ENCODE data around the gene SMARCA2.

The SMARCA2 gene

DNA sequence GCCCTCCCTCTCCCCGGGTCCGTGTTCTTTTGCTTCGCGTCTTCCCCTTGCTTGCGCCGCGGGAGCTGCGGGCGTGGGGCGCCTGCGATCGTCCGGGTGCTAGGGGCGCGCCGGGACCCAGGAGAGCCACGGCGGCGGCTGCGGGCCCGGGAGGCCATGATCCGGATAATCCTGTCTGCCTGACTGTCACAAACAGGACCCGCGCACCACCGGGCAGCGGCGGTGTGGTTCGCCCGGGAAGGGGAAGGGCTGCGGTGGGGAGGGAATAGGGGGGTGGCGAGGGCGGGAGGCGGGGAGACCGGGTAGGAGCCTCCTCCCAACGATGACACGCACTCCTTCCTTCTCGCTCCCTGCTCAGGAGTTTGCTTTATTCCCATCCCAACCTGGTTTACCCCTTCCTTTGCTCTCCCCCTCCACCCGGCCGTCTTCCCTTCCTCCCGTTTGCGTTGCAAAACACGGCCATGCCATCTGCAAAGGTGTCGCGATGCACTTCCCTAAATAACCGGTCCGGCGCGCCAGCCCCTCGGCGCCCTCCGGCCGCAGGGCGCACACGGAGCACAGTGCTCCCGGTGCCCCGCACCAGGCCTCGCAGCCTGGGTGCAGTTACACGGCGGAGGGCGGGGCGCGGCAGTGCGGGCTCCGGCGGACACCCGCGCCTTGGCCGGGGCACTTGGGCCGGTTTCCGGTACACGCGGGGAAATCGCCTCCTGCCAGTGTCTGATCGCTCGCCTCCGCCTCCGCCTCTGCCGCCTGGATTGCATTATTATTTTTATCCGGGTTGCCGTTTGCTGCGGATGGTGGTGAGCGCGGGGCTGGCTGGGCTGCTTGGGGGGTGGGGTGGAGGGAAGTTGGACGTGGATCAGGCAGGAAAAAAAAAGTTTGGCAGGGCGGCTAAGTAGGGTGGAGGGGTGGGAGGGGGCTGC is 1.5 kb downstream of the SMARCA2 start:
- peak; percentile 51 for DNase-seq

- DNase-seq = peak; percentile 72
Measured at GRCh38 chr9:2017331-2018161, 2.4 kb downstream of the SMARCA2 start.

DNA sequence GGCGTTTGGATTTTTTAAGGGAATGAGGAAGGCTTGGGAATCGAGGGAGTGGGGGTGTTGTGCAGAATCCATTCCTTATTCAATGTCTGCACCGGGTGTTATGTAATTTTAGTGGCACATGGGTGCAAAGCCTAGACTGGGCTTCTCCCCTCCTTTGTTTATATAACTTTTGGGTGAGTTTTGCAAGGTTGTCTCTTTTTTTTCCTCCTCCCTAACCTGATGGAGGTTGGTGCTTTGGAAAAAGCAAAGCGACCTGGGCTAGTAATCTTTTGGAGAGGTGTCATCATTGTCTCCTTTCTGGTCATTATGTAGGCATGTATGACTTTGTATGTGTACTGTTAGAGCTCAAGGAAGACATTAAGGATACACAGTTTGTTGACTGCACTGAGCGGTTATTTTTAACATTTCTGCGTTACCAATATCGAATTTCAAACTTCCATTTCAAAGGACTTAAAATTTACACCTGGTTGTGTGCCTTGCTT is 3.1 kb downstream of the SMARCA2 start:
- no peak for DNase-seq

DNA sequence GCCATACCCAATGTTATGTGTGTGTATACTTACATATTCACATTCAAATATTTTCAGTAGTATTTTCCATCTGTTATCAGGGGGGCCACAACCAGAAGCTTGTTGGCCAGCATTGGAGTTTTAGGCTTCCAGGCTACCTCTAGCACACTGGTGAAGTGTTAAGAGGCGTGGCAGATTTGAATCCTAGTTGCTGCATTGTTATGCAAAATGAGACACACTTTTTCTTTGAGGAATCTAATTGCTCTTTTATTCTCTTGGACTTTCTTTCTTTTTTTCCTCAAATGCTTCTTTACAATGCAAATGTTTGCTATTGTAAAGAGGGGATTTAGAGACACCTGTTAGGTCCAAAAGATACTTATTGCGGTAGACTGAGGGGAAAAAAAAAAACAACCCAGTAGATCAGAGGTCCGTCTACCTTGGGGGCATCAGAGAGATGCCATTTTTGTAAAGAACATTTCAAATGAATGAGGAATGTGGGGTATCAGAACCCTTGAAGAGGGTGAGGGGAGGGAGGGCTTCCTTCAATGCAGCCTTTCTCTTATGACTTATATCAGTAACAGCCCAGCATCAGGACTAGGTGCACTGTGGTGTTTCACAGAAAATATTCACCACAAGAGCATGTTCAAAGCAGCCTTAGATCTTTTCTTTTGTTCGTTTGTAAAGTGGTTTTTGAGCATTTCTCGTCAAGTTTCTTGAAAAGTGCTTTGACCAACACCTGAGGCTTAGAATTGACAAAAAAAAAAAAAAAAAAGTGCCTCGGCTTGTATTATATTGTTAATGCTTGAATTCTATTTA is 3.8 kb downstream of the SMARCA2 start:
- DNase-seq = no peak

- no peak for DNase-seq
Measured at GRCh38 chr9:2019723-2020122, 4.6 kb downstream of the SMARCA2 start.

GRCh38 chr9:2021731-2022130 is 6.6 kb downstream of the SMARCA2 start:
- no peak for DNase-seq

- DNase-seq = no peak
Measured at GRCh38 chr9:2022560-2022959, 7.4 kb downstream of the SMARCA2 start.

DNA sequence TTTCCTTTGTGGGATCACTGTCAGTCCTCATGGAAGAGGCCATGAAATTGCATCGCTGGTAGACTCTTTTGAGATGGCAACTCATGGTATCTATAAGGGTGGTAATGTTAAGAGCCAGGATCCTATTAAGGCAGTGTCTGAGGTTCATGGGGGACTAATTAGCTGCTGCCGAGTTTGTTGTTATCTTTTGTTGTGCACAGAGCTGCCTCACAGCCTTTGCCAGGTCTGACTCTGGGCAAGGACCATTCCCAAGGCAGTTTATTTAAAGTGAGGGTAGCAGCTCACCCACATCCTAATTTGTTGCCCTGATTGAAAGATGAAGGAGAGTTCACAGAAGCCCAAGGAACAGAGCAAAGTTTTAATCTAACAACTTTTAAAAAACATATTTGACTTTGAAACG is 7.9 kb downstream of the SMARCA2 start:
- DNase-seq = no peak

- DNase-seq = no peak
Measured at GRCh38 chr9:2023532-2023931, 8.4 kb downstream of the SMARCA2 start.

- no peak for DNase-seq
Measured at GRCh38 chr9:2024888-2025782, 10.0 kb downstream of the SMARCA2 start.

DNA sequence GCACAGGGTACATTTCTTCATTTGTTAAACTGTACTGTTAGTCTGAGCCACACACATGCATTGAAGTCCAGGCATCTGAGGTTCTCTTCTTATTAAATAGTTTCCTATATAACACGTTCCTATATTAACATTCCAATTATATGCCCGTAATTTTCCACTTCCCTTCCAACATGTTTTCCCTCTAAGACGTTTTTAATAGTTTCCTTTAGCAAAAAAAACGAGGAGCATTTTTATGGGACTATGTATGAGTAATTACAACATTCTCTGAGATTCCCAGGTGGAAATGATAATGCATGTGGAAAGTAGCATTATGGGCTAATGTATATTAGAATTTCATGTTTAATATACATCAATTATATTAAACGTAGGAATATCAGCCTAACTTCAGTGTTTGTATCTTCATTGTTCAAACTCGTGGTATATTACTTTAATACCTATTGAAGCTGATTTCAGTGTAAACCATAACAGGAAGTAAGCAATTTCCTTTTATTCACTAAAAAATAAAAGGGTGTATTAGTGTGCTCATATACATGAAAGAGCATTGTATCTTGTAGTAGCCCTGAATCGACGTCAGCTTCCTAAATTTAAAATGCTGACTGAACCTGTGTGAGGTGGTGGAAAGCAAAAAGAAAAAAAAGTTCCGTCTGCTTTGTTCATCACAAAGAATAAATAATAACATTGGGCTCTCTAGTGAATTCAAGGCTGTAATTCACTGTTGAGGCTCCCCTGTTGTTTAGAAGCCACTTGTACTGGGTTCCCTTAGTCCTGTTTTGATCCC is 11.3 kb downstream of the SMARCA2 start:
- DNase-seq = no peak

- DNase-seq = no peak
Measured at GRCh38 chr9:2027543-2028160, 12.5 kb downstream of the SMARCA2 start.

DNA sequence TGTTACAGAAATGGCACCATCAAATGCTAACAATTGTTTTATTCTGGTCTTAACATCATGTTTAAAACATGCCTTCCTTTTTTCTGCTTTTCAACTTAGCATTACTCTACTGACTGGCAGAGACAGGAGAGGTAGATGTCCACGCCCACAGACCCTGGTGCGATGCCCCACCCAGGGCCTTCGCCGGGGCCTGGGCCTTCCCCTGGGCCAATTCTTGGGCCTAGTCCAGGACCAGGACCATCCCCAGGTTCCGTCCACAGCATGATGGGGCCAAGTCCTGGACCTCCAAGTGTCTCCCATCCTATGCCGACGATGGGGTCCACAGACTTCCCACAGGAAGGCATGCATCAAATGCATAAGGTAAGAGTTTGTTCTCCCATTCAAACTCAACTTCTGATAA is 13.7 kb downstream of the SMARCA2 start:
- no peak for DNase-seq

- no peak for DNase-seq
Measured at GRCh38 chr9:2029666-2030170, 14.6 kb downstream of the SMARCA2 start.

DNA sequence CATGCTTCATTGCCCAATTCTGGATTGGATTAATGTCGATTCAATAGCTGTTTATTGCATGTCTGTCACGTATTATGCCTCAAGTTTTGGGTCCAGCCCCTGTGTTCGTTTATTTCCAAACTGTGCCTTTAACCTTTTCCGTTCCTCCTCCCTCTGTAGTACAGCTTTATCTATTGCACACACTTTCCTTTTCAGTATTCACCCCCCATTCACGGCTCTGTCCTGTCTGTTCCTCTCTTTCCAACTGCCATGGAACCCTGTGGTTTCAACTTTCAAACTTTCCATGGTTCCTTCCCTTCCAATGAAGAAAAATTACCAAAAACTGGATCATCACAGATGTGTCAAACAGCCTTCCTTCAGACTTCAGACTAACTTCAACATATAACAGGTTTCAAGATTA is 17.1 kb downstream of the SMARCA2 start:
- no peak for DNase-seq

DNA sequence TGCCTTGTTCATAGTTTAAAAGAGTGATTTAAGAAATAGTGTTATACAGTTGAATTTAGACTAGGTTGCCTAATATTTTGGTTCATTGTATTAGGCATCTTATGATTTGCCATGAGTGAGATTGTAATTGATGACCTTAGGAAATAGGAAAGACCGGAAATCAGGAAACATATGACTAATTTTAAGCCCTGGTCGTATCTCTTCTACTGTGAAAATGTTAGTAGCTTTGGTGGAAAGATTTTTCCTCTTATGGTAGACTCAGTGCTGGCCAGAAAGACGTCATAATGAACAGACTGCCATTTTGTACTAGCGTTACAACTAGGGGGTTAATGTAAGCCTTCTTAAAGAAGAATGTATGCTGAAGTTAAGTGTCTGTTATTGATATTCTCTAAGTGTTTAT is 21.7 kb downstream of the SMARCA2 start:
- DNase-seq = no peak

GRCh38 chr9:2039294-2040180 is 24.4 kb downstream of the SMARCA2 start:
- DNase-seq = no peak

- DNase-seq = no peak
Measured at GRCh38 chr9:2040828-2041227, 25.7 kb downstream of the SMARCA2 start.

DNA sequence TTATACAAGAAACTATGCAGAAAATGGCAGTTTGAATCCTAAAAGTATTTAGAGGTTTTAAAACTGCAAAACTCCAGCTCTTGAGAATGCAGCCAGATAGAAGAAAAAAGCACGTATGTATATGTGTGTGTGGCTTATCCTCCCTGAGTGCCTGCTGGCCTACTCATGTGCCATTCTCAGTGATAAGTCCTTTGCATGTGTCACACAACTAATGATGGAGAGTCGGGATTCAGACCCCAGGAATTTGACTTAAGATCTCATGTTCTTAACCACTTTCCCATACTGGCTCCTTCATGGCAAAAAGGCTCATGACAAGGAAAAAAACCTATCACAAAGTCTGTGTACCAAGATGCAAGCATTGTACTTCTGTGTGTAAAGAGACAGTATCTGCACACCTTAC is 26.6 kb downstream of the SMARCA2 start:
- no peak for DNase-seq
